Measurements from ENCODE around the gene HSD11B1.

HSD11B1 gene

GRCh38 chr1:209705033-209705598 is 470 bp downstream of the HSD11B1 start:
- no peak for TF ChIP-seq POLR2A (IDR thresholded peaks at IDR 0.05; ENCODE audit: extremely low read depth, insufficient read length)
- TF ChIP-seq CTCF (IDR thresholded peaks at IDR 0.05; ENCODE audit: low read depth, low read length): no peak
- no peak for TF ChIP-seq MYC (IDR thresholded peaks at IDR 0.05; ENCODE audit: low read depth, low read length)
- no peak for TF ChIP-seq MAX (IDR thresholded peaks at IDR 0.05; ENCODE audit: low read depth, low read length)
- no peak overlapping the region for H3K4me3 ChIP-seq (ENCODE audit: low read depth, low read length)
- DNase-seq (ENCODE audit: low read depth): no peak

- no peak overlapping the region for H3K4me3 ChIP-seq (ENCODE audit: low read depth, low read length)
- no peak for DNase-seq (ENCODE audit: low read depth)
- no peak for TF ChIP-seq MYC (IDR thresholded peaks at IDR 0.05; ENCODE audit: low read depth, low read length)
- TF ChIP-seq POLR2A (IDR thresholded peaks at IDR 0.05; ENCODE audit: extremely low read depth, insufficient read length): no peak
- TF ChIP-seq CTCF (IDR thresholded peaks at IDR 0.05; ENCODE audit: low read depth, low read length): no peak
- TF ChIP-seq MAX (IDR thresholded peaks at IDR 0.05; ENCODE audit: low read depth, low read length): no peak
Observed at GRCh38 chr1:209706622-209707021, 2.0 kb downstream of the HSD11B1 start.

GRCh38 chr1:209707308-209707707 is 2.7 kb downstream of the HSD11B1 start:
- H3K4me3 ChIP-seq (ENCODE audit: low read depth, low read length): no peak overlapping the region
- TF ChIP-seq POLR2A (IDR thresholded peaks at IDR 0.05; ENCODE audit: extremely low read depth, insufficient read length) (no peak), MYC (IDR thresholded peaks at IDR 0.05; ENCODE audit: low read depth, low read length) (no peak), MAX (IDR thresholded peaks at IDR 0.05; ENCODE audit: low read depth, low read length) (no peak), CTCF (IDR thresholded peaks at IDR 0.05; ENCODE audit: low read depth, low read length) (no peak)
- no peak for DNase-seq (ENCODE audit: low read depth)

- no peak for TF ChIP-seq MAX (IDR thresholded peaks at IDR 0.05; ENCODE audit: low read depth, low read length)
- TF ChIP-seq CTCF (IDR thresholded peaks at IDR 0.05; ENCODE audit: low read depth, low read length): no peak
- no peak for TF ChIP-seq POLR2A (IDR thresholded peaks at IDR 0.05; ENCODE audit: extremely low read depth, insufficient read length)
- TF ChIP-seq MYC (IDR thresholded peaks at IDR 0.05; ENCODE audit: low read depth, low read length): no peak
Observed at GRCh38 chr1:209708297-209708696, 3.7 kb downstream of the HSD11B1 start.

GRCh38 chr1:209710093-209710492 is 5.4 kb downstream of the HSD11B1 start:
- DNase-seq (ENCODE audit: low read depth): no peak
- TF ChIP-seq CTCF (IDR thresholded peaks at IDR 0.05; ENCODE audit: low read depth, low read length): no peak
- TF ChIP-seq POLR2A (IDR thresholded peaks at IDR 0.05; ENCODE audit: extremely low read depth, insufficient read length): no peak
- TF ChIP-seq MAX (IDR thresholded peaks at IDR 0.05; ENCODE audit: low read depth, low read length): no peak
- no peak for TF ChIP-seq MYC (IDR thresholded peaks at IDR 0.05; ENCODE audit: low read depth, low read length)
- no peak overlapping the region for H3K4me3 ChIP-seq (ENCODE audit: low read depth, low read length)

More at GRCh38 chr1:209708297-209708696, 3.7 kb downstream of the HSD11B1 start:
- no peak overlapping the region for H3K4me3 ChIP-seq (ENCODE audit: low read depth, low read length)
- DNase-seq (ENCODE audit: low read depth): no peak

Measured in NB4 (cell line).